ENCODE data around the gene WHRN. TPM values are rescaled to one million over a fixed set of nuclear protein-coding genes. Genes with fewer than 3 reads are reported as not detected.
A peak's percentile ranks its signal among the peaks of the same experiment; 100 is the strongest.

WHRN gene
- total RNA-seq, 6 donors from 2014 or later: 2.5 to 17.8 (median 5.6) TPM

GRCh38 chr9:114449236-114449635, 56.0 kb downstream of the WHRN start:
- no peaks in the 10 kb centered on the region for H3K9me3 ChIP-seq
- H3K27me3 ChIP-seq: no peaks in the 10 kb centered on the region
- H3K36me3 ChIP-seq: no peaks in the 10 kb centered on the region
- 61 to 79% methylated on average over 4 to 5 of the region's 5 CpGs for WGBS, 2 donors
- ATAC-seq (ENCODE audit: low FRiP score in 2 of 2) (no peak), DNase-seq (no peak)
- H3K4me3 ChIP-seq: no peak overlapping the region
- TF ChIP-seq CTCF (IDR thresholded peaks at IDR 0.05) (no peak), POLR2A (IDR thresholded peaks at IDR 0.05) (no peak), POLR2AphosphoS5 (IDR thresholded peaks at IDR 0.05) (no peak), EP300 (IDR thresholded peaks at IDR 0.05) (no peak)
- H3K27ac ChIP-seq: no peak overlapping the region
- H3K4me1 ChIP-seq: peaks cover 0 to 3% (median 0%) of the 10 kb centered on the region in 4 donors

DNA sequence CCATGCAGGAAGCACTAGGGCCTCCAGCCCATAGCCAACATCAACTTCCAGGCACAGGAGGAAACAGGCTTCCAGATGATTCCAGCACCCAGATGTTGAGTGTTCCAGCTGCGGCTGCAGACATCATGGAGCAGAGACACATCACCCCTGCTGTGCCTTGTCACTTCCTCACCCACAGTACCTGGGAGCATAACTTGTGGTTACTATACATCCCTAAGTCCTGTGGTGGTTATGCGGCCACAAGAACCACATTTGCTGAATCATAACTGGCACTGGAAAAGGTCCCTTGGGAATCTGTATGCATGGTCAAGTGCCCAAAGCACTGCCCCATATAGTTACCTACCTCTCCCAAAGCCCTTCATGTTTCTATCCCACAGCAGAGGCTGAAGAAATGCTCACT, 56.6 kb downstream of the WHRN start:
- TF ChIP-seq POLR2AphosphoS5 (IDR thresholded peaks at IDR 0.05) (no peak), CTCF (IDR thresholded peaks at IDR 0.05) (no peak), POLR2A (IDR thresholded peaks at IDR 0.05) (no peak), EP300 (IDR thresholded peaks at IDR 0.05) (no peak)
- DNase-seq: no peak
- WGBS, 2 donors: 67% methylated on average over 2 of the region's 2 CpGs; no CpG with 5 or more reads in 1 of the 2 donors

DNA sequence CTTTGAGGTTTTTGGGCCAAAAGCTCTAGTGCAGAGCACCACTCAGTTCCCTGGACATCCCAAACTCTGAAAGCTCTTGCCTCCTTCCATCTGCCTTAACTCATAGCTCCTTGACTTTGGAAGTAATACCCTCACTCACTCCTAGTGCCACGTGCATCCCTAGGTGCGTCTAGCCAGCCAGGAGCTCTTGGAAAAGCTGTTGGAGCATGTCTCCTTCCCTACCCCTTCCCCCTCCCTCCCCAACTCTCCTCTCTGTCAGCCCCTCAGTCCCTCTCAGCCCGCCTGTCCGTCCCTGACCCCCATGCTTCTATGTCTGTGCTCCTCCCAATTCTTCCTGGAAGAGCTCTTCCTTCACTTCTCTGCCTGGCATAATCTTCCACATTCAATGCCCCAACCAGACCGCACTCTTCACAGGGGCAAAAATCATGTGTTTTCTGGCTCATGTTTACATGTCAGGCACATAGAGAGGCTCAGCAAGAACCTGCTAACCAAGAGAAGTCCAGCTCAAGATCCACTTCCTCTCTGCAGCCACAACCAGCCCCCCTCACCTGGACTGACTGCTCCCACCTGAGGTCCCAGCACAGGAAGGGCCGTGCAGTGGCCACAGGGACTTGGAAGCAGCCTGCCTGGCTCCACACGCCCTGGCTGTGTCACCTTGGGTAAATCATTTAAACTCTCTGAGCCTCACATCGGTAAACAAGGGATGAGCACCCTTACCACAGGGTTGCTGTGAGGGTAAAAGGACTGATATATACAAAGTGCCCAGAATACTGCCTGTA, 58.4 kb downstream of the WHRN start:
- no peak for DNase-seq
- 74 to 81% methylated on average over 8 of the region's 8 CpGs for WGBS, 2 donors
- Histone ChIP-seq H3K27ac (no peak overlapping the region), H3K36me3 (no peaks in the 10 kb centered on the region), H3K4me1 (no peaks in the 10 kb centered on the region), H3K9me3 (no peaks in the 10 kb centered on the region), H3K27me3 (no peaks in the 10 kb centered on the region), H3K4me3 (no peak overlapping the region)
- TF ChIP-seq CTCF (IDR thresholded peaks at IDR 0.05): no peak
- no peak for TF ChIP-seq EP300 (IDR thresholded peaks at IDR 0.05)
- no peak for TF ChIP-seq POLR2AphosphoS5 (IDR thresholded peaks at IDR 0.05)
- no peak for TF ChIP-seq POLR2A (IDR thresholded peaks at IDR 0.05)
- ATAC-seq (ENCODE audit: low FRiP score in 2 of 2): no peak

More for the DNA sequence above, 56.6 kb downstream of the WHRN start:
- no peaks in the 10 kb centered on the region for H3K27me3 ChIP-seq
- H3K36me3 ChIP-seq: no peaks in the 10 kb centered on the region
- H3K4me1 ChIP-seq: peaks cover 0 to 3% (median 0%) of the 10 kb centered on the region in 4 donors
- H3K4me3 ChIP-seq: no peak overlapping the region
- ATAC-seq (ENCODE audit: low FRiP score in 2 of 2): no peak
- no peaks in the 10 kb centered on the region for H3K9me3 ChIP-seq
- no peak overlapping the region for H3K27ac ChIP-seq

GRCh38 chr9:114446036-114446435, 59.2 kb downstream of the WHRN start:
- no peaks in the 10 kb centered on the region for H3K9me3 ChIP-seq
- H3K27me3 ChIP-seq: no peaks in the 10 kb centered on the region
- no peak for TF ChIP-seq EP300 (IDR thresholded peaks at IDR 0.05)
- TF ChIP-seq POLR2AphosphoS5 (IDR thresholded peaks at IDR 0.05): no peak
- no peak for TF ChIP-seq CTCF (IDR thresholded peaks at IDR 0.05)
- TF ChIP-seq POLR2A (IDR thresholded peaks at IDR 0.05): no peak
- ATAC-seq (ENCODE audit: low FRiP score in 2 of 2): peak in 1 of 2 donors; percentile 61
- no peak overlapping the region for H3K27ac ChIP-seq
- H3K36me3 ChIP-seq: no peaks in the 10 kb centered on the region
- H3K4me3 ChIP-seq: no peak overlapping the region
- 58 to 61% methylated on average over 4 of the region's 4 CpGs for WGBS, 2 donors
- H3K4me1 ChIP-seq: no peaks in the 10 kb centered on the region
- DNase-seq: no peak

DNA sequence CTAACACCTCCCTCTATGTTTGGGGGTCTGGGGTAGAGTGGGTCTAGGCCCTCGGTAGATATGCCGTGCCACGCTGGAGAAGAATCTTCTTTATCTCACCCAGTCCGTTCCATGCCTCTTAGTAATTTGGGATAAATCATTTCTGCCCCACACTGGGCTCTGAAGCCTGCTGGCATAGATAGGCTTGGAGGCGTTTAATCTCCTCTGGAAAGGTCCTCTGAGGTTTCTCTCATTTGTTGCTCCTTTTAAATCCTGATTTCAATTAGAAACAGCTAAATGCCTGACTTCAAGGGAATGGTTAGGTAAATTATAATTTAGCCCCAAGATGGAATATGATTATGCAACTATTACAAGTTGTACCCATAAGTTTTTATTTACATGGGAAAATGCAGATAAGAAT, 59.7 kb downstream of the WHRN start:
- Histone ChIP-seq H3K27ac (no peak overlapping the region), H3K9me3 (no peaks in the 10 kb centered on the region), H3K36me3 (no peaks in the 10 kb centered on the region), H3K4me3 (no peak overlapping the region), H3K27me3 (no peaks in the 10 kb centered on the region), H3K4me1 (no peaks in the 10 kb centered on the region)
- DNase-seq (no peak), ATAC-seq (ENCODE audit: low FRiP score in 2 of 2) (no peak)
- TF ChIP-seq CTCF (IDR thresholded peaks at IDR 0.05) (no peak), POLR2AphosphoS5 (IDR thresholded peaks at IDR 0.05) (no peak), POLR2A (IDR thresholded peaks at IDR 0.05) (no peak), EP300 (IDR thresholded peaks at IDR 0.05) (no peak)
- WGBS, 2 donors: 76 to 82% methylated on average over 5 of the region's 5 CpGs
